HG02798 (cell line): ENCODE results near the gene TMEM51.

Source experiments
- ATAC-seq: cut with Tn5 transposase; IDR thresholded peaks from one replicate; pipeline ENCODE4 v1.9.1; 2021; ENCODE audit warnings: mild to moderate bottlenecking; ENCODE audit not compliant: unreplicated experiment, poor library complexity

Gene TMEM51

GRCh38 chr1:15261155-15262002 is 107.8 kb downstream of the TMEM51 start:
- no peak for ATAC-seq

GRCh38 chr1:15262003-15262377 is 108.4 kb downstream of the TMEM51 start:
- ATAC-seq: no peak

- no peak for ATAC-seq
These were observed 109.2 kb downstream of the TMEM51 start for GRCh38 chr1:15262706-15263105.

GRCh38 chr1:15264769-15265168 is 111.2 kb downstream of the TMEM51 start:
- ATAC-seq: no peak
